Stimulated activated CD4-positive, alpha-beta T cell treated with anti-CD3 and anti-CD28 coated beads, Interleukin-1b, Interleukin-23, amount 100 ng/mL, for 1 hour (primary cell): Measurements from ENCODE around the gene CXCL12.

Experiments used
- DNase-seq, 2 donors: peaks; one replicate each; pipeline ENCODE4 v3.0.0-alpha.2; 2020; ENCODE audit warnings: low read depth in 2 of 2

Gene CXCL12

GRCh38 chr10:44384601-44385025, 284 bp downstream of the CXCL12 start:
- no peak for DNase-seq

GRCh38 chr10:44383749-44384600, 922 bp downstream of the CXCL12 start:
- DNase-seq = no peak

GRCh38 chr10:44382981-44383748, 1.7 kb downstream of the CXCL12 start:
- DNase-seq = no peak

GRCh38 chr10:44382131-44382858, 2.6 kb downstream of the CXCL12 start:
- DNase-seq = no peak

GRCh38 chr10:44380829-44381600, 3.9 kb downstream of the CXCL12 start:
- DNase-seq = no peak

- DNase-seq = no peak
These were observed 5.0 kb downstream of the CXCL12 start for GRCh38 chr10:44379907-44380306.

GRCh38 chr10:44378626-44379025, 6.3 kb downstream of the CXCL12 start:
- DNase-seq = no peak

GRCh38 chr10:44377651-44378310, 7.1 kb downstream of the CXCL12 start:
- DNase-seq = no peak

- no peak for DNase-seq
These were observed 8.3 kb downstream of the CXCL12 start for GRCh38 chr10:44376472-44377099.

GRCh38 chr10:44374155-44374554, 10.7 kb downstream of the CXCL12 start:
- no peak for DNase-seq

GRCh38 chr10:44373341-44373995, 11.4 kb downstream of the CXCL12 start:
- no peak for DNase-seq

GRCh38 chr10:44372181-44372580, 12.7 kb downstream of the CXCL12 start:
- no peak for DNase-seq

- DNase-seq = no peak
These were observed 14.1 kb downstream of the CXCL12 start for GRCh38 chr10:44370731-44371248.

- DNase-seq = no peak
These were observed 15.0 kb downstream of the CXCL12 start for GRCh38 chr10:44369854-44370253.

GRCh38 chr10:44369296-44369695, 15.6 kb downstream of the CXCL12 start:
- DNase-seq = no peak

- DNase-seq = no peak
These were observed 16.3 kb downstream of the CXCL12 start for GRCh38 chr10:44368637-44369036.

- no peak for DNase-seq
These were observed 17.8 kb downstream of the CXCL12 start for GRCh38 chr10:44366941-44367630.

GRCh38 chr10:44364566-44364965, 20.3 kb downstream of the CXCL12 start:
- DNase-seq = no peak

GRCh38 chr10:44363716-44364115, 21.2 kb downstream of the CXCL12 start:
- no peak for DNase-seq
